Measurements from ENCODE around the gene KLK13.
A peak's percentile ranks its signal among the peaks of the same experiment; 100 is the strongest.

KLK13 gene

GRCh38 chr19:51079481-51080110, 14.7 kb upstream of the KLK13 start:
- H3K27ac ChIP-seq (ENCODE audit: low read depth, low read length), result no peak overlapping the region
- no peak overlapping the region for H3K4me3 ChIP-seq (ENCODE audit: low read depth, low read length)
- H3K9ac ChIP-seq (ENCODE audit: low read depth, low read length), result no peak overlapping the region
- 0 out of 2 replicates have a peak, but pooled peaks cover 5% of the 10 kb centered on the region for H3K4me1 ChIP-seq (ENCODE audit: control insufficient read depth, insufficient read depth, low read length)
- no peaks in the 10 kb centered on the region for H3K27me3 ChIP-seq (ENCODE audit: control insufficient read depth, insufficient read depth, low read length)
- H3K36me3 ChIP-seq (ENCODE audit: control insufficient read depth, insufficient read depth, low read length), result no peaks in the 10 kb centered on the region
- H3K9me3 ChIP-seq (ENCODE audit: control insufficient read depth, insufficient read depth, low read length), result no peaks in the 10 kb centered on the region

GRCh38 chr19:51078731-51079130, 13.8 kb upstream of the KLK13 start:
- no peaks in the 10 kb centered on the region for H3K27me3 ChIP-seq (ENCODE audit: control insufficient read depth, insufficient read depth, low read length)
- no peak overlapping the region for H3K4me3 ChIP-seq (ENCODE audit: low read depth, low read length)
- no peaks in the 10 kb centered on the region for H3K36me3 ChIP-seq (ENCODE audit: control insufficient read depth, insufficient read depth, low read length)
- no peak overlapping the region for H3K27ac ChIP-seq (ENCODE audit: low read depth, low read length)
- 0 out of 2 replicates have a peak, but pooled peaks cover 5% of the 10 kb centered on the region for H3K4me1 ChIP-seq (ENCODE audit: control insufficient read depth, insufficient read depth, low read length)
- H3K9me3 ChIP-seq (ENCODE audit: control insufficient read depth, insufficient read depth, low read length), result no peaks in the 10 kb centered on the region
- H3K9ac ChIP-seq (ENCODE audit: low read depth, low read length), result no peak overlapping the region

GRCh38 chr19:51078104-51078503, 13.2 kb upstream of the KLK13 start:
- Histone ChIP-seq H3K4me3 (ENCODE audit: low read depth, low read length) (no peak overlapping the region), H3K9me3 (ENCODE audit: control insufficient read depth, insufficient read depth, low read length) (0 out of 2 replicates have a peak, but pooled peaks cover 4% of the 10 kb centered on the region), H3K4me1 (ENCODE audit: control insufficient read depth, insufficient read depth, low read length) (0 out of 2 replicates have a peak, but pooled peaks cover 5% of the 10 kb centered on the region), H3K9ac (ENCODE audit: low read depth, low read length) (no peak overlapping the region), H3K36me3 (ENCODE audit: control insufficient read depth, insufficient read depth, low read length) (no peaks in the 10 kb centered on the region), H3K27me3 (ENCODE audit: control insufficient read depth, insufficient read depth, low read length) (no peaks in the 10 kb centered on the region), H3K27ac (ENCODE audit: low read depth, low read length) (no peak overlapping the region)

- Histone ChIP-seq H3K9ac (ENCODE audit: low read depth, low read length) (no peak overlapping the region), H3K36me3 (ENCODE audit: control insufficient read depth, insufficient read depth, low read length) (no peaks in the 10 kb centered on the region), H3K27ac (ENCODE audit: low read depth, low read length) (no peak overlapping the region), H3K4me3 (ENCODE audit: low read depth, low read length) (no peak overlapping the region), H3K4me1 (ENCODE audit: control insufficient read depth, insufficient read depth, low read length) (0 out of 2 replicates have a peak, but pooled peaks cover 5% of the 10 kb centered on the region), H3K9me3 (ENCODE audit: control insufficient read depth, insufficient read depth, low read length) (0 out of 2 replicates have a peak, but pooled peaks cover 5% of the 10 kb centered on the region), H3K27me3 (ENCODE audit: control insufficient read depth, insufficient read depth, low read length) (no peaks in the 10 kb centered on the region)
Measured at GRCh38 chr19:51076631-51077213, 11.8 kb upstream of the KLK13 start.

GRCh38 chr19:51075998-51076397, 11.1 kb upstream of the KLK13 start:
- no peak overlapping the region for H3K27ac ChIP-seq (ENCODE audit: low read depth, low read length)
- H3K9me3 ChIP-seq (ENCODE audit: control insufficient read depth, insufficient read depth, low read length), result 0 out of 2 replicates have a peak, but pooled peaks cover 5% of the 10 kb centered on the region
- no peaks in the 10 kb centered on the region for H3K27me3 ChIP-seq (ENCODE audit: control insufficient read depth, insufficient read depth, low read length)
- 0 out of 2 replicates have a peak, but pooled peaks cover 5% of the 10 kb centered on the region for H3K4me1 ChIP-seq (ENCODE audit: control insufficient read depth, insufficient read depth, low read length)
- H3K36me3 ChIP-seq (ENCODE audit: control insufficient read depth, insufficient read depth, low read length), result no peaks in the 10 kb centered on the region
- H3K4me3 ChIP-seq (ENCODE audit: low read depth, low read length), result no peak overlapping the region
- no peak overlapping the region for H3K9ac ChIP-seq (ENCODE audit: low read depth, low read length)

GRCh38 chr19:51071095-51071405, 6.2 kb upstream of the KLK13 start:
- H3K36me3 ChIP-seq (ENCODE audit: control insufficient read depth, insufficient read depth, low read length), result no peaks in the 10 kb centered on the region
- H3K9ac ChIP-seq (ENCODE audit: low read depth, low read length), result no peak overlapping the region
- H3K27ac ChIP-seq (ENCODE audit: low read depth, low read length), result no peak overlapping the region
- H3K4me3 ChIP-seq (ENCODE audit: low read depth, low read length), result no peak overlapping the region
- 0 out of 2 replicates have a peak, but pooled peaks cover 1% of the 10 kb centered on the region for H3K4me1 ChIP-seq (ENCODE audit: control insufficient read depth, insufficient read depth, low read length)
- 0 out of 2 replicates have a peak, but pooled peaks cover 5% of the 10 kb centered on the region for H3K9me3 ChIP-seq (ENCODE audit: control insufficient read depth, insufficient read depth, low read length)
- no peaks in the 10 kb centered on the region for H3K27me3 ChIP-seq (ENCODE audit: control insufficient read depth, insufficient read depth, low read length)

GRCh38 chr19:51070334-51071094, 5.6 kb upstream of the KLK13 start:
- no peaks in the 10 kb centered on the region for H3K27me3 ChIP-seq (ENCODE audit: control insufficient read depth, insufficient read depth, low read length)
- no peak overlapping the region for H3K27ac ChIP-seq (ENCODE audit: low read depth, low read length)
- H3K4me1 ChIP-seq (ENCODE audit: control insufficient read depth, insufficient read depth, low read length), result peaks cover 7% of the 10 kb centered on the region; the same call in 1 of the 2 replicates
- H3K36me3 ChIP-seq (ENCODE audit: control insufficient read depth, insufficient read depth, low read length), result no peaks in the 10 kb centered on the region
- no peak overlapping the region for H3K9ac ChIP-seq (ENCODE audit: low read depth, low read length)
- 0 out of 2 replicates have a peak, but pooled peaks cover 5% of the 10 kb centered on the region for H3K9me3 ChIP-seq (ENCODE audit: control insufficient read depth, insufficient read depth, low read length)
- H3K4me3 ChIP-seq (ENCODE audit: low read depth, low read length), result no peak overlapping the region

GRCh38 chr19:51066393-51067186, 1.7 kb upstream of the KLK13 start:
- no peak overlapping the region for H3K27ac ChIP-seq (ENCODE audit: low read depth, low read length)

GRCh38 chr19:51065221-51065960, 499 bp upstream of the KLK13 start:
- H3K9me3 ChIP-seq (ENCODE audit: control insufficient read depth, insufficient read depth, low read length), result no peaks in the 10 kb centered on the region
- peak overlapping the region; percentile 85 for H3K4me3 ChIP-seq (ENCODE audit: low read depth, low read length)
- H3K27ac ChIP-seq (ENCODE audit: low read depth, low read length), result peak overlapping the region; percentile 34
- no peaks in the 10 kb centered on the region for H3K36me3 ChIP-seq (ENCODE audit: control insufficient read depth, insufficient read depth, low read length)
- H3K9ac ChIP-seq (ENCODE audit: low read depth, low read length), result no peak overlapping the region
- H3K4me1 ChIP-seq (ENCODE audit: control insufficient read depth, insufficient read depth, low read length), result peaks cover 7% of the 10 kb centered on the region; the same call in 1 of the 2 replicates
- no peaks in the 10 kb centered on the region for H3K27me3 ChIP-seq (ENCODE audit: control insufficient read depth, insufficient read depth, low read length)

More at GRCh38 chr19:51066393-51067186, 1.7 kb upstream of the KLK13 start:
- Histone ChIP-seq H3K9me3 (ENCODE audit: control insufficient read depth, insufficient read depth, low read length) (no peaks in the 10 kb centered on the region), H3K27me3 (ENCODE audit: control insufficient read depth, insufficient read depth, low read length) (no peaks in the 10 kb centered on the region), H3K9ac (ENCODE audit: low read depth, low read length) (no peak overlapping the region), H3K36me3 (ENCODE audit: control insufficient read depth, insufficient read depth, low read length) (no peaks in the 10 kb centered on the region), H3K4me1 (ENCODE audit: control insufficient read depth, insufficient read depth, low read length) (peaks cover 7% of the 10 kb centered on the region; the same call in 1 of the 2 replicates), H3K4me3 (ENCODE audit: low read depth, low read length) (no peak overlapping the region)

- Histone ChIP-seq H3K4me3 (ENCODE audit: low read depth, low read length) (no peak overlapping the region), H3K9ac (ENCODE audit: low read depth, low read length) (no peak overlapping the region), H3K4me1 (ENCODE audit: control insufficient read depth, insufficient read depth, low read length) (peaks cover 7% of the 10 kb centered on the region; the same call in 1 of the 2 replicates), H3K36me3 (ENCODE audit: control insufficient read depth, insufficient read depth, low read length) (no peaks in the 10 kb centered on the region), H3K9me3 (ENCODE audit: control insufficient read depth, insufficient read depth, low read length) (no peaks in the 10 kb centered on the region), H3K27ac (ENCODE audit: low read depth, low read length) (no peak overlapping the region), H3K27me3 (ENCODE audit: control insufficient read depth, insufficient read depth, low read length) (no peaks in the 10 kb centered on the region)
Measured at GRCh38 chr19:51063664-51064063, 1.2 kb downstream of the KLK13 start.
